Liver (tissue), 9 donors: ENCODE data around the gene CD300E. TPM values are rescaled to one million over a fixed set of nuclear protein-coding genes. Genes with fewer than 3 reads are reported as not detected.

Experiments used
- DNase-seq: peaks from one replicate; pipeline ENCODE4 v3.0.0-alpha.2; 2017; ENCODE audit warnings: low spot score
- H3K27ac ChIP-seq, 2 donors: one replicate each; pipeline ENCODE4 v1.7.0; 2013; ENCODE audit warnings: inconsistent platforms in 2 of 2, low read length in 2 of 2, control low read depth in 1 of 2, low read depth in 1 of 2, mild to moderate bottlenecking in 1 of 2
- H3K27me3 ChIP-seq, 4 donors: one replicate each; pipeline versions ENCODE4 v1.6.1 to v1.7.0; 2013; ENCODE audit warnings: low read length in 3 of 4, inconsistent platforms in 1 of 4, mild to moderate bottlenecking in 1 of 4, moderate library complexity in 1 of 4; ENCODE audit not compliant: control insufficient read depth in 4 of 4, insufficient read depth in 4 of 4
- H3K36me3 ChIP-seq, 4 donors: one replicate each; pipeline versions ENCODE4 v1.6.1 to v1.7.0; 2013; ENCODE audit warnings: low read length in 3 of 4, mild to moderate bottlenecking in 3 of 4, low read depth in 1 of 4, moderate library complexity in 1 of 4; ENCODE audit not compliant: control insufficient read depth in 4 of 4, insufficient read depth in 3 of 4
- H3K4me1 ChIP-seq, 4 donors: one replicate each; pipeline versions ENCODE4 v1.6.1 to v1.7.0; 2013; ENCODE audit warnings: low read length in 3 of 4, mild to moderate bottlenecking in 3 of 4, moderate library complexity in 1 of 4; ENCODE audit not compliant: control insufficient read depth in 4 of 4, insufficient read depth in 4 of 4
- H3K4me3 ChIP-seq, 3 donors: one replicate each; pipeline versions ENCODE4 v1.6.1 to v1.7.0; 2013; ENCODE audit warnings: low read length in 3 of 3, control low read depth in 1 of 3, low read depth in 1 of 3, mild to moderate bottlenecking in 1 of 3
- H3K9ac ChIP-seq, 2 donors: one replicate each; pipeline ENCODE4 v1.7.0; 2013; ENCODE audit warnings: low read length in 2 of 2, mild to moderate bottlenecking in 2 of 2, moderate library complexity in 2 of 2, control low read depth in 1 of 2, low read depth in 1 of 2
- H3K9me3 ChIP-seq, 4 donors: one replicate each; pipeline versions ENCODE4 v1.6.1 to v1.7.0; 2013; ENCODE audit warnings: low read length in 3 of 4; ENCODE audit not compliant: control insufficient read depth in 4 of 4
- ATF3 ChIP-seq: IDR thresholded peaks from 2 replicates; pipeline ENCODE4 v1.6.1; 2016; ENCODE audit warnings: antibody characterized with exemption
- CTCF ChIP-seq: fragments of 150-350 bp; IDR thresholded peaks from 2 replicates; pipeline ENCODE4 v1.5.1; 2017; ENCODE audit warnings: improper control_type of control experiment, low read depth, low read length; ENCODE audit not compliant: missing input control
- EGR1 ChIP-seq, 2 donors: IDR thresholded peaks; 2 replicates each; pipeline ENCODE4 v1.6.1; 2016 to 2018; ENCODE audit warnings: antibody characterized with exemption in 2 of 2, low read depth in 2 of 2
- FOXA1 ChIP-seq: IDR thresholded peaks from 2 replicates; pipeline ENCODE4 v1.6.1; 2016; ENCODE audit warnings: antibody characterized with exemption
- FOXA2 ChIP-seq: IDR thresholded peaks from 2 replicates; pipeline ENCODE4 v1.6.1; 2016; ENCODE audit warnings: antibody characterized with exemption
- GABPA ChIP-seq, 2 donors: IDR thresholded peaks in 1 of 2; conservative IDR thresholded peaks in 1 of 2; 2 replicates each; pipeline ENCODE4 v1.6.1; 2016; ENCODE audit warnings: antibody characterized with exemption in 2 of 2, mild to moderate bottlenecking in 1 of 2, moderate library complexity in 1 of 2
- HNF4A ChIP-seq, 2 donors: conservative IDR thresholded peaks; 2 replicates each; pipeline ENCODE4 v1.6.1; 2016; ENCODE audit warnings: antibody characterized with exemption in 2 of 2, mild to moderate bottlenecking in 2 of 2
- HNF4G ChIP-seq: IDR thresholded peaks from 2 replicates; pipeline ENCODE4 v1.6.1; 2016; ENCODE audit warnings: antibody characterized with exemption
- JUND ChIP-seq, 2 donors: IDR thresholded peaks; 2 replicates each; pipeline ENCODE4 v1.6.1; 2016; ENCODE audit warnings: antibody characterized with exemption in 2 of 2
- NR2F2 ChIP-seq: IDR thresholded peaks from 2 replicates; pipeline ENCODE4 v1.6.1; 2016; ENCODE audit warnings: antibody characterized with exemption
- RAD21 ChIP-seq, 2 donors: IDR thresholded peaks; 2 replicates each; pipeline ENCODE4 v1.6.1; 2016; ENCODE audit warnings: antibody characterized with exemption in 2 of 2, mild to moderate bottlenecking in 2 of 2
- RXRA ChIP-seq, 2 donors: IDR thresholded peaks; 2 replicates each; pipeline ENCODE4 v1.6.1; 2017 to 2018; ENCODE audit warnings: antibody characterized with exemption in 2 of 2, mild to moderate bottlenecking in 1 of 2
- SP1 ChIP-seq: IDR thresholded peaks from 2 replicates; pipeline ENCODE4 v1.6.1; 2018; ENCODE audit warnings: antibody characterized with exemption, mild to moderate bottlenecking
- TAF1 ChIP-seq: conservative IDR thresholded peaks from 2 replicates; pipeline ENCODE4 v1.6.1; 2016; ENCODE audit warnings: antibody characterized with exemption, mild to moderate bottlenecking
- YY1 ChIP-seq: IDR thresholded peaks from 2 replicates; pipeline ENCODE4 v1.6.1; 2016; ENCODE audit warnings: antibody characterized with exemption, mild to moderate bottlenecking
- ZBTB33 ChIP-seq: IDR thresholded peaks from 2 replicates; pipeline ENCODE4 v1.6.1; 2016; ENCODE audit warnings: antibody characterized with exemption
- WGBS: extraction: QIAGEN DNeasy Blood & Tissue Kit; methylation state at CpG from one replicate; pipeline ENCODE4 v1.1.7; 2013; 5-methylcytosine and 5-hydroxymethylcytosine counted together
- polyA plus RNA-seq, 2 donors: library from polyadenylated mRNA; stranded (reverse) in 1 of 2; unstranded in 1 of 2; fragments of 200-250 nt in 1 of 2; fragments of >200 nt in 1 of 2; fragmentation: Nextera tagmentation in 1 of 2; extraction: Ambion mirVana in 1 of 2; gene quantifications; one replicate each; pipeline versions ENCODE4 v1.2.1 to v1.2.3, GENCODE V29; 2013 to 2015
- total RNA-seq, 2 donors: library from RNA; depleted of rRNA; stranded (reverse); fragments of >200 nt; gene quantifications; one replicate each; pipeline ENCODE4 v1.2.3, GENCODE V29; 2014
- TF ChIP-seq, protein P1 (sequence below): IDR thresholded peaks from 2 replicates; pipeline ENCODE4 v1.6.1; 2016; ENCODE audit warnings: antibody characterized with exemption
- TF ChIP-seq, protein P2 (sequence below): IDR thresholded peaks from 2 replicates; pipeline ENCODE4 v1.6.1; 2016; ENCODE audit warnings: antibody characterized with exemption, mild to moderate bottlenecking
- donor health status: healthy.
- donor health status: healthy.
- donor health status: healthy.
- donor health status: healthy.
- donor health status: healthy.

The CD300E gene
- total and polyA plus RNA-seq, 4 donors: 0.07 to 0.75 (median 0.34) TPM

- TF ChIP-seq JUND (IDR thresholded peaks at IDR 0.05) (no peak), HNF4A (conservative IDR thresholded peaks at IDR 0.05) (no peak), RXRA (IDR thresholded peaks at IDR 0.05) (no peak), CTCF (no peak), SP1 (no peak), GABPA (IDR thresholded peaks at IDR 0.05 in 1 of 2, conservative IDR thresholded peaks at IDR 0.05 in 1 of 2) (no peak), NR2F2 (no peak), ZBTB33 (no peak), HNF4G (no peak), YY1 (no peak)
- TF ChIP-seq, protein P1, sequence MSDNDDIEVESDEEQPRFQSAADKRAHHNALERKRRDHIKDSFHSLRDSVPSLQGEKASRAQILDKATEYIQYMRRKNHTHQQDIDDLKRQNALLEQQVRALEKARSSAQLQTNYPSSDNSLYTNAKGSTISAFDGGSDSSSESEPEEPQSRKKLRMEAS: no peak
- TF ChIP-seq, protein P2, sequence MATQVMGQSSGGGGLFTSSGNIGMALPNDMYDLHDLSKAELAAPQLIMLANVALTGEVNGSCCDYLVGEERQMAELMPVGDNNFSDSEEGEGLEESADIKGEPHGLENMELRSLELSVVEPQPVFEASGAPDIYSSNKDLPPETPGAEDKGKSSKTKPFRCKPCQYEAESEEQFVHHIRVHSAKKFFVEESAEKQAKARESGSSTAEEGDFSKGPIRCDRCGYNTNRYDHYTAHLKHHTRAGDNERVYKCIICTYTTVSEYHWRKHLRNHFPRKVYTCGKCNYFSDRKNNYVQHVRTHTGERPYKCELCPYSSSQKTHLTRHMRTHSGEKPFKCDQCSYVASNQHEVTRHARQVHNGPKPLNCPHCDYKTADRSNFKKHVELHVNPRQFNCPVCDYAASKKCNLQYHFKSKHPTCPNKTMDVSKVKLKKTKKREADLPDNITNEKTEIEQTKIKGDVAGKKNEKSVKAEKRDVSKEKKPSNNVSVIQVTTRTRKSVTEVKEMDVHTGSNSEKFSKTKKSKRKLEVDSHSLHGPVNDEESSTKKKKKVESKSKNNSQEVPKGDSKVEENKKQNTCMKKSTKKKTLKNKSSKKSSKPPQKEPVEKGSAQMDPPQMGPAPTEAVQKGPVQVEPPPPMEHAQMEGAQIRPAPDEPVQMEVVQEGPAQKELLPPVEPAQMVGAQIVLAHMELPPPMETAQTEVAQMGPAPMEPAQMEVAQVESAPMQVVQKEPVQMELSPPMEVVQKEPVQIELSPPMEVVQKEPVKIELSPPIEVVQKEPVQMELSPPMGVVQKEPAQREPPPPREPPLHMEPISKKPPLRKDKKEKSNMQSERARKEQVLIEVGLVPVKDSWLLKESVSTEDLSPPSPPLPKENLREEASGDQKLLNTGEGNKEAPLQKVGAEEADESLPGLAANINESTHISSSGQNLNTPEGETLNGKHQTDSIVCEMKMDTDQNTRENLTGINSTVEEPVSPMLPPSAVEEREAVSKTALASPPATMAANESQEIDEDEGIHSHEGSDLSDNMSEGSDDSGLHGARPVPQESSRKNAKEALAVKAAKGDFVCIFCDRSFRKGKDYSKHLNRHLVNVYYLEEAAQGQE: no peak
- Histone ChIP-seq H3K27ac (no peak overlapping the region), H3K9me3 (no peaks in the 10 kb centered on the region), H3K4me1 (no peaks in the 10 kb centered on the region), H3K4me3 (no peak overlapping the region), H3K36me3 (no peaks in the 10 kb centered on the region), H3K9ac (no peak overlapping the region), H3K27me3 (peaks cover 0 to 16% (median 2%) of the 10 kb centered on the region in 4 donors)
- 69% methylated on average over 3 of the region's 3 CpGs for WGBS
- no peak for DNase-seq
Observed at GRCh38 chr17:74652020-74652419, 28.5 kb upstream of the CD300E start.

- no peak overlapping the region for H3K27ac ChIP-seq
- TF ChIP-seq TAF1: no peak
- TF ChIP-seq FOXA1: no peak
- no peak for TF ChIP-seq EGR1 (IDR thresholded peaks at IDR 0.05; ENCODE audit: low read depth in 2 of 2)
- no peak for TF ChIP-seq FOXA2
- TF ChIP-seq ZBTB33: no peak
- TF ChIP-seq GABPA (IDR thresholded peaks at IDR 0.05 in 1 of 2, conservative IDR thresholded peaks at IDR 0.05 in 1 of 2): no peak
- TF ChIP-seq JUND (IDR thresholded peaks at IDR 0.05): no peak
- no peak for TF ChIP-seq HNF4G
- TF ChIP-seq, protein P2: no peak
- TF ChIP-seq RXRA (IDR thresholded peaks at IDR 0.05): no peak
- no peak for TF ChIP-seq SP1
- no peak for TF ChIP-seq HNF4A (conservative IDR thresholded peaks at IDR 0.05)
- no peak for TF ChIP-seq RAD21 (IDR thresholded peaks at IDR 0.05)
- TF ChIP-seq, protein P1: no peak
- no peak for TF ChIP-seq ATF3
- TF ChIP-seq NR2F2: no peak
Observed at GRCh38 chr17:74649909-74650308, 26.4 kb upstream of the CD300E start.

More at GRCh38 chr17:74649909-74650308, 26.4 kb upstream of the CD300E start:
- Histone ChIP-seq H3K9me3 (no peaks in the 10 kb centered on the region), H3K4me1 (no peaks in the 10 kb centered on the region), H3K27me3 (peaks cover 0 to 20% (median 2%) of the 10 kb centered on the region in 4 donors), H3K4me3 (no peak overlapping the region), H3K36me3 (no peaks in the 10 kb centered on the region), H3K9ac (no peak overlapping the region)
- DNase-seq: no peak
- WGBS: 61% methylated on average over 6 of the region's 6 CpGs
